Measurements from ENCODE around the gene DIDO1. TPM values are rescaled to one million over a fixed set of nuclear protein-coding genes. Genes with fewer than 3 reads are reported as not detected.

The DIDO1 gene
- total RNA-seq, 4 donors from 2014 or later = 67.7 to 92.9 (median 72.2) TPM

- Histone ChIP-seq H3K4me3 (replicated peaks in 1 of 3) (no peak overlapping the region), H3K27ac (peak overlapping the region in 1 of 3 donors; percentile 38), H3K36me3 (peaks cover 34 to 40% of the 10 kb centered on the region in 2 donors), H3K27me3 (no peaks in the 10 kb centered on the region), H3K9me3 (no peaks in the 10 kb centered on the region), H3K4me1 (peaks cover 17 to 20% of the 10 kb centered on the region in 2 donors)
- TF ChIP-seq, protein P1, sequence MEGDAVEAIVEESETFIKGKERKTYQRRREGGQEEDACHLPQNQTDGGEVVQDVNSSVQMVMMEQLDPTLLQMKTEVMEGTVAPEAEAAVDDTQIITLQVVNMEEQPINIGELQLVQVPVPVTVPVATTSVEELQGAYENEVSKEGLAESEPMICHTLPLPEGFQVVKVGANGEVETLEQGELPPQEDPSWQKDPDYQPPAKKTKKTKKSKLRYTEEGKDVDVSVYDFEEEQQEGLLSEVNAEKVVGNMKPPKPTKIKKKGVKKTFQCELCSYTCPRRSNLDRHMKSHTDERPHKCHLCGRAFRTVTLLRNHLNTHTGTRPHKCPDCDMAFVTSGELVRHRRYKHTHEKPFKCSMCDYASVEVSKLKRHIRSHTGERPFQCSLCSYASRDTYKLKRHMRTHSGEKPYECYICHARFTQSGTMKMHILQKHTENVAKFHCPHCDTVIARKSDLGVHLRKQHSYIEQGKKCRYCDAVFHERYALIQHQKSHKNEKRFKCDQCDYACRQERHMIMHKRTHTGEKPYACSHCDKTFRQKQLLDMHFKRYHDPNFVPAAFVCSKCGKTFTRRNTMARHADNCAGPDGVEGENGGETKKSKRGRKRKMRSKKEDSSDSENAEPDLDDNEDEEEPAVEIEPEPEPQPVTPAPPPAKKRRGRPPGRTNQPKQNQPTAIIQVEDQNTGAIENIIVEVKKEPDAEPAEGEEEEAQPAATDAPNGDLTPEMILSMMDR (IDR thresholded peaks at IDR 0.05) = peak in 1 of 6 experiments; percentile 3
- TF ChIP-seq POLR2A (IDR thresholded peaks at IDR 0.05) = no peak
- intact Hi-C loops (cut with DNase I) = loop anchor here (5.0 kb wide), 1 partner anchor 106 kb away; the partner anchor contains the start of gene BHLHE23
- DNase-seq = peak; percentile 44 to 48
- 51 to 52% methylated on average over 19 to 20 of the region's 20 CpGs for WGBS, 2 donors
Observed at GRCh38 chr20:62900692-62901584, 25.4 kb downstream of the DIDO1 start.

DNA sequence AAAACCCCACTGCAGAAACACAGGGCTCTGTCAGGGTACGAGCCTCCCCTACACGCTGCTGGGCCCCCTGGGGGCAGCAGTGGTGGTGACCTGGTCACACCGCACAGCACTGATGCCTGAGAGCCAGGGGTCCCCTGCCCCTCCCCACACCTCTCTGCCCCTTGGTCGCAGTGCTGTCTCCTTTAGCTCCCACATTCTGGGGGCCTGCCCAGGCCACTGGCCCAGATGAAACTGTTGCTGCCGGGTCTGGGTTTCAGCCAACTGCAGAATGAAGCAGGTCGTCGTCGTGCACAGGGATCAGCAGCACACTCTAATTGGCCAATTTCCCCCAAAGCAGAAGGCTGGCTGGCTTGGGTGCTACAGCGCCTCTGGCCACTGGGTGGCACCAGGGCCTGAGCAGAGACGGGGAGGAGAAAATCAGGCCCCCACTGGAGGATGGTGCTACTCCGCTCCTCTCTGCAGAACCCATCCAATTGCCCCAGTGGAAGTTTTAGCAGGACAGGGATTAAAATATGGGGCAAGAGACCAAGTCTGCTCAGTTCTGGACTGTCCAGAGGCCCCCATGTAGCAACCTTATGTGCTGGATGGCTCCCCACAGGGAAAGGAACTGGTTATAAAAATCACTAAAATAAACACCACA is 26.1 kb downstream of the DIDO1 start:
- TF ChIP-seq, protein P1 (IDR thresholded peaks at IDR 0.05) = peak; percentile 80 to 90 (median 88)
- peak in 1 of 2 donors; percentile 5 for TF ChIP-seq POLR2A (IDR thresholded peaks at IDR 0.05)
- Histone ChIP-seq H3K4me3 (replicated peaks in 1 of 3) (no peak overlapping the region), H3K4me1 (peaks cover 17 to 20% of the 10 kb centered on the region in 2 donors), H3K36me3 (peaks cover 26 to 37% of the 10 kb centered on the region in 2 donors), H3K9me3 (no peaks in the 10 kb centered on the region), H3K27ac (peak overlapping the region in 1 of 3 donors; percentile 38), H3K27me3 (no peaks in the 10 kb centered on the region)
- DNase-seq = peak; percentile 71 to 78
- 0 to 9% methylated on average over 2 to 5 of the region's 11 CpGs for WGBS, 2 donors
- intact Hi-C loops (cut with DNase I) = loop anchor here (5.0 kb wide), 1 partner anchor 107 kb away; the partner anchor contains the start of gene BHLHE23

GRCh38 chr20:62899633-62900051 is 26.7 kb downstream of the DIDO1 start:
- intact Hi-C loops (cut with DNase I) = loop anchor here (5.0 kb wide), 1 partner anchor 108 kb away; the partner anchor contains the start of gene BHLHE23
- Histone ChIP-seq H3K36me3 (peaks cover 22 to 35% of the 10 kb centered on the region in 2 donors), H3K4me3 (replicated peaks in 1 of 3) (no peak overlapping the region), H3K27ac (no peak overlapping the region), H3K4me1 (peaks cover 17 to 20% of the 10 kb centered on the region in 2 donors), H3K27me3 (no peaks in the 10 kb centered on the region), H3K9me3 (no peaks in the 10 kb centered on the region)
- 16 to 17% methylated on average over 6 of the region's 6 CpGs for WGBS, 2 donors
- DNase-seq = peak in 1 of 2 donors; percentile 22
- no peak for TF ChIP-seq POLR2A (IDR thresholded peaks at IDR 0.05)
- TF ChIP-seq, protein P1 (IDR thresholded peaks at IDR 0.05) = no peak

DNA sequence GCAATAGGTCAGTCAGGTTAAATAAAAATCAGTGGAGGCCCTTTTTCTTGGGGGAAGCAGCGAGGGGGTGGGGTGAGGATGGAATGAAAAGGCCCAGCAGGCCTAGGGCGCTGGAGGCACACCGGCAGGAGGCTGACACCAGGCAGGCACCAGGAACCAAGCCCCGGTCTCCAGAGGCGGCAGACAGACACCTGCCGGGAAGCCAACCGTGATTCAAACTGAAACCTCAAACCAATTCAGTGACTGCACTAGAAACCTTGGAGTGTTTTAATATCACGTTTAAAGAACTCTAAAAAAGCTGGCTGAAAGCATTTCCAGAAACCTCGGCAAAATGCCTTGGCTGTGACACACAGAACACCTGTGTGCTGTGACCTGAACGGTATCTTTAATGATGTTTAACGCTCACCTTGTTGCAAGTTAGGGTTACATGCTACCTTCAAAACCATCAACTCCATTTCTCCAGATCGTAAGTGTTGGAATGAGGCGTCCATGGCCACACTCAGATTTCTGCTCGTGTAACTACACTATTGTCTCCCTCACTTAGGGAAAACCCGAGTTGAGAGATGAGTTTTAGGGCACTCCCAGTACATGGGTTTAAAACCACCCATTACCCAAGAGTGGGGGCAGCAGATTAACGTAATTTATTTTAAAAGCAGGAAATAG is 27.2 kb downstream of the DIDO1 start:
- Histone ChIP-seq H3K4me3 (replicated peaks in 1 of 3) (no peak overlapping the region), H3K27ac (no peak overlapping the region), H3K4me1 (peaks cover 17 to 20% of the 10 kb centered on the region in 2 donors), H3K27me3 (no peaks in the 10 kb centered on the region), H3K36me3 (peaks cover 26 to 35% of the 10 kb centered on the region in 2 donors), H3K9me3 (no peaks in the 10 kb centered on the region)
- DNase-seq = no peak
- intact Hi-C loops (cut with DNase I) = no loop called here
- TF ChIP-seq, protein P1 (IDR thresholded peaks at IDR 0.05) = no peak
- no peak for TF ChIP-seq POLR2A (IDR thresholded peaks at IDR 0.05)
- 27 to 41% methylated on average over 15 to 16 of the region's 16 CpGs for WGBS, 2 donors
